Motor neuron (in vitro differentiated cells): ENCODE results near the gene MPDU1. TPM values are rescaled to one million over a fixed set of nuclear protein-coding genes. Genes with fewer than 3 reads are reported as not detected.
"Not testable (repeated sequence)": the region's sequence is repeated elsewhere in the genome, so short reads cannot be mapped to it uniquely, and the experiment has no call there.

ENCODE experiments used
- ATAC-seq, 8 experiments: fragments of 200-7000 bp; cut with Tn5 transposase; replicated peaks in 6 of 8; 2 replicates each; pipeline ENCODE4 v1.8.0; 2021; ENCODE audit warnings: mild to moderate bottlenecking in 8 of 8, moderate library complexity in 8 of 8
- H3K27ac ChIP-seq, 2 donors: fragments of 250-450 bp; sonication (Bioruptor Pico); 2 replicates each; pipeline ENCODE4 v1.9.0; 2021; ENCODE audit warnings: antibody characterized with exemption in 2 of 2, mild to moderate bottlenecking in 2 of 2, moderate library complexity in 1 of 2
- H3K4me1 ChIP-seq, 2 donors: fragments of 250-450 bp; sonication (Bioruptor Pico); replicated peaks in 1 of 2; 2 replicates each; pipeline ENCODE4 v1.6.1; 2021; ENCODE audit warnings: antibody characterized with exemption in 2 of 2, mild to moderate bottlenecking in 2 of 2, moderate library complexity in 1 of 2
- H3K4me3 ChIP-seq, 5 donors: fragments of 250-450 bp; sonication (Bioruptor Pico); 2 replicates each; pipeline ENCODE4 v1.9.0; 2021; ENCODE audit warnings: antibody characterized with exemption in 5 of 5, mild to moderate bottlenecking in 5 of 5, moderate library complexity in 4 of 5
- WGBS, 10 experiments: fragments of 450-650 bp; shearing (Covaris generic); methylation state at CpG; one replicate each; pipeline ENCODE4 v1.0.0; 2022; 5-methylcytosine and 5-hydroxymethylcytosine counted together
- in situ Hi-C, 9 experiments: fragments of 400-800 bp; cut with MboI; loops; one replicate each; pipeline ENCODE4 v1.15.0; 2021; ENCODE audit warnings: low sequenced_read_pairs in 9 of 9, low pct_unique_long_range_greater_than_20kb in 2 of 9; ENCODE audit not compliant: unreplicated experiment in 9 of 9
- total RNA-seq, 8 experiments: library from RNA; unstranded; fragments of 300-600 nt; gene quantifications; 2 replicates each; pipeline versions ENCODE4 v1.2.3 to v1.2.4, GENCODE V29; 2022

The MPDU1 gene
- total RNA-seq, 8 experiments from 2014 or later: 36.6 to 109 (median 71.4) TPM

- peak within 1 kb of the TSS in 1 of 2 donors; percentile 47 for H3K27ac ChIP-seq
- ATAC-seq: peak in 4 of 8 experiments; percentile 3 to 9 (median 5)
- H3K4me1 ChIP-seq: peaks cover 5 to 6% of the 10 kb centered on the region in 2 donors
- in situ Hi-C loops: no loop called here
- peak within 1 kb of the TSS; percentile 5 to 33 (median 21) for H3K4me3 ChIP-seq
- 0 to 100% (median 60%) methylated on average over 1 to 7 of the region's 24 CpGs; no CpG with 5 or more reads in 4 of the 10 experiments for WGBS, 10 experiments
Measured at GRCh38 chr17:7589891-7590691, 6.4 kb downstream of the MPDU1 start, which contains the start of gene SOX15. Gene SOX15 (minus strand): TSS chr17:7590094. CDS start chr17:7589676, 418 bp downstream.

DNA sequence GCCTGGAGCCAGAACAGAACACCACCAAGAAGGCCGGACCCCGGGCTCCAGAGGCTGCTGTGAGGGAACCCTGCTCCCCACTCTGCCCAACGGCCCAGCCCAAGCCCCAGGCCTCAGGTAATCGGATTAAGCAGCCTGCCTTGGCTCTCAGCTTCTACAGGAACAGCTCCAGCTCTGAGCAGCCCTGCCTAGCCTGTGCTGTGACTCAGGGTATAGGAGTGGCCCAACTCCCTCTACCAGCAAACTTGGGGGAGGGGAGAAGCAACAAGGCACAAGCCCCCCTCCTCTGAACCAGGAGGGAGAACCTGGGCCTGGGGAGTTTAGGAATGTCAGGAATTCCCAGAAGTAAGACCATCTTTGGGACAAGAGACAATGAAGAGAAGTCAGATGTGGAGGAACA lies 7.1 kb downstream of the MPDU1 start:
- no peak overlapping the region for H3K27ac ChIP-seq
- no peak overlapping the region for H3K4me3 ChIP-seq
- in situ Hi-C loops: no loop called here
- WGBS, 10 experiments: 20 to 80% (median 56%) methylated on average over 1 to 2 of the region's 4 CpGs; no CpG with 5 or more reads in 7 of the 10 experiments
- ATAC-seq: peak in 3 of 8 experiments; percentile 49 to 58 (median 56)
- H3K4me1 ChIP-seq: peaks cover 4 to 6% of the 10 kb centered on the region in 2 donors

DNA sequence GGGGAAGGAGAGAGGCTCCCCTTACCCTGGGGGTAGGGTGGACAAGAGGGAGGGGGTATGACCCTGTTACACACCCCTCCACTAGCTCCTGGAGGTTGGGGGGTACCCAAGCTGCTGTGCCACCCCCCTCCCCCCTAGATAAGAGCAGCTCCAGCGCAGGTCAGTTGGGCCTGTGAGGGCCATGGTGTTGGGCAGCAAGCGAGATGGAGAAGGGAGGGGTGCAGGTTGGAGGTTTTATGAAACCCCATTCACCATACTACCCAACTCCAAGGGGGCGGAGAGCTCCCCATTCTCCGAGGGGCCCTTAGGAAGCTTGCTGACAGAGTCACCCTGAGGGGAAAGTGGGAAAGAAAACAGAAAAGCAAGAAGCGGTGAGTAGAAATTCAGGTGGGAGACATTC lies 7.9 kb downstream of the MPDU1 start:
- WGBS, 10 experiments: 100% methylated on average over 1 to 3 of the region's 5 CpGs; no CpG with 5 or more reads in 6 of the 10 experiments

DNA sequence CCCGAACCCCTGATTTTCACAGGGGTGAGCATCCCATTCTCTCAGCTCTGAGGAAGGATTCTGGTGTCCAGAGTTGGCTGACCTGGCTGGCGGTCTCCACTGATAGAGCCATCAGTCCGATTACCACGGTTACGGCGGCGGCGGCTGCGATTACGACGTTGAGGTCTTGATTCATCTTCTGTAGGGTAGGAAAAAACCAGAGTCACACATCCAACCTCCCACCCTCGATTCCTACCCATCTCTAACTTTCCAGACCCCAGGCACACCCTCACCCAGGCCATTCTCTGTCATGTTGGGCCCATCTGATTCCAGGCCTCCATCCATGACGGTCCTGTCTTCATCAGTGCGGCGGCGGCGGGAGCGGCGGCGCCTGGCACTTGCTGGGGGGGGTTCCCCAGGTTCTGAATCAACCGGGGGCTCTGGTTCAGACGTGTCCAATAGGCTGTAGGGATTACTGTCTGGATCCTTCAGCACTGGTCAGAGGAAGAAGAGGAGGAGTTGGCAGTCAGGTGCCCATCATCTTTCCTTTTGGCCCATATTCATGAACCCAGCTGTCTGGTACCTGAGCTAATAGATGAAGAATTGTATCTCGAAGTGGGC lies 8.9 kb downstream of the MPDU1 start:
- in situ Hi-C loops: no loop called here
- Histone ChIP-seq H3K4me3 (no peak overlapping the region), H3K4me1 (peaks cover 4 to 6% of the 10 kb centered on the region in 2 donors), H3K27ac (no peak overlapping the region)
- ATAC-seq: no peak
- 82 to 100% (median 95%) methylated on average over 2 to 21 of the region's 23 CpGs; no CpG with 5 or more reads in 5 of the 10 experiments for WGBS, 10 experiments

More for the DNA sequence above, 7.9 kb downstream of the MPDU1 start:
- in situ Hi-C loops: no loop called here
- no peak overlapping the region for H3K4me3 ChIP-seq
- peaks cover 4 to 6% of the 10 kb centered on the region in 2 donors for H3K4me1 ChIP-seq
- H3K27ac ChIP-seq: no peak overlapping the region
- no peak for ATAC-seq

DNA sequence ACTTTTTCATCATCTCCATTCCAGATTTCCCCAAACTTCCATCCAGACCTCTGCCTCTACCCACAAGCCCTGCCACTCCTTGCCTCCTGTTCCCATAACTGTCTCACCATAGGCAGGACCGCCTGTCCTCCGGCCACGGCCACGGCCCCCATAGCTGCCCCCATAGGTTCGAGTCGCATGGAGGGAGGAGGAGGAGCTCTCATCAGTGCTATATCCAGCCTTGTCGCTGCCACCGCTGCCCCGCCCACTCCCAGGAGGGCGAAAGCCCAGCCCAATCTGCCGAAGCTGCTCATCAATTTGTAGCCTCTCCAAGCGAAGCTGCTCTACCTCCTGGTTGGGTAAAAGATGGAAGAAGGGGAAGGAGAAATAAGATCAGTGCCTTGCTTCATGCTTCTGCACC lies 9.6 kb downstream of the MPDU1 start:
- 60 to 100% (median 84%) methylated on average over 1 to 11 of the region's 12 CpGs; no CpG with 5 or more reads in 3 of the 10 experiments for WGBS, 10 experiments
- Histone ChIP-seq H3K27ac (no peak overlapping the region), H3K4me1 (peaks cover 4 to 6% of the 10 kb centered on the region in 2 donors), H3K4me3 (no peak overlapping the region)
- no peak for ATAC-seq
- in situ Hi-C loops: no loop called here

DNA sequence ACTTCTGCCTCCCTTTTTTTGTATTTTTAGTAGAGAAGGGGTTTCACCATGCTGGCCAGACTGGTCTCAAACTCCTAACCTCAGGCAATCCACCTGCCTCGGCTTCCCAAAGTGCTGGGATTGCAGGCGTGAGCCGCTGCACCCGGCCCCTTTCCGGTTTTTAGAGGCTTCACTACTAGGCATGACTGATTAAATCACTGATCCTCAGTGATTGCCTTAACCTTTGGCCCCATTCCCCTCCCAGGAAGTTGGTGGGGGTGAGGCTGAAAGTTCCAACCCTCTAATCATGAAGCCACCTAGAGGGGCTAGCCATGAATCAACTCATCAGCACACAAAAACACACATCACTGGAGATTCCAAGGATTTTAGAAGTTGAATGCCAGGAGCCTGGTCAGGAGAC lies 13.9 kb downstream of the MPDU1 start:
- H3K27ac ChIP-seq, H3K4me1 ChIP-seq, in situ Hi-C loops, H3K4me3 ChIP-seq, ATAC-seq: not testable (repeated sequence)
- WGBS, 10 experiments: 100% methylated on average over 1 of the region's 5 CpGs; no CpG with 5 or more reads in 8 of the 10 experiments

GRCh38 chr17:7606280-7606679 lies 22.6 kb downstream of the MPDU1 start:
- WGBS, 10 experiments: 87 to 100% (median 93%) methylated on average over 1 to 4 of the region's 4 CpGs; no CpG with 5 or more reads in 1 of the 10 experiments
- Histone ChIP-seq H3K4me3 (no peak overlapping the region), H3K27ac (no peak overlapping the region), H3K4me1 (no peaks in the 10 kb centered on the region)
- ATAC-seq: no peak
- in situ Hi-C loops: no loop called here

GRCh38 chr17:7610641-7611040 lies 27.0 kb downstream of the MPDU1 start:
- ATAC-seq: no peak
- Histone ChIP-seq H3K4me3 (no peak overlapping the region), H3K27ac (no peak overlapping the region), H3K4me1 (peaks cover 15 to 22% of the 10 kb centered on the region in 2 donors)
- in situ Hi-C loops: no loop called here
- 90 to 100% (median 100%) methylated on average over 1 to 2 of the region's 2 CpGs; no CpG with 5 or more reads in 4 of the 10 experiments for WGBS, 10 experiments

DNA sequence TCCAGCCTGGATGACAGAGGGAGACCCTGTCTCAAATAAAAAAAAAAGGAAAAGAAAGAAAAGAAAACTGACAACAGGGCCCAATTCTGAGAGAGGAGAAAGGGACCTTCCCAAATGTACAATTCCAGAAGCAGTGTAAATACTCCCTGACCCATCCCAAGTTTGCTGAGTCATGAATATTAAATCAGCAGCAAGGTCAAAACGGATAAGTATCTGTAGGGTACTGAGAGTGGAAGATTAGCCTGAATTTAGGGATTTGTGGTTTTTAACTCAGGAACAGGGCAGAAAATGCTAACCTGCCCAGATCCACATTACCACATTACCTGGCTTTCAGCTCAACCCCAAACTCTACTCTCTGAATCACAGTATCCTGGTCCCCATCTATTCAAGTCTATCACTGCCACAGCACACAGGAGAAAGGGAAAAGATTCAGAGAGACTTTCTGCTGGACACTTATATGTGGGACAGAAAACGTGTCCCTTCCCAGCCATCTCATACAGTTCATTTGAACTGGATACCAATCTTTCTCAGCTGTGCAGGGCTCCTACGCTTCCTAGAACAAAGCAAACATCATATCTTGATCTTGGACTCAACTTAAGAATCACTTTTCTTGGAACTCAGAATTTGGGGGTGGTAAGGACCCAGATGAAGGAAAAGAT lies 28.1 kb downstream of the MPDU1 start:
- H3K4me1 ChIP-seq: peaks cover 15 to 22% of the 10 kb centered on the region in 2 donors
- H3K4me3 ChIP-seq: no peak overlapping the region
- no peak for ATAC-seq
- 0 to 100% (median 87%) methylated on average over 1 to 3 of the region's 3 CpGs for WGBS, 10 experiments
- in situ Hi-C loops: no loop called here
- no peak overlapping the region for H3K27ac ChIP-seq

DNA sequence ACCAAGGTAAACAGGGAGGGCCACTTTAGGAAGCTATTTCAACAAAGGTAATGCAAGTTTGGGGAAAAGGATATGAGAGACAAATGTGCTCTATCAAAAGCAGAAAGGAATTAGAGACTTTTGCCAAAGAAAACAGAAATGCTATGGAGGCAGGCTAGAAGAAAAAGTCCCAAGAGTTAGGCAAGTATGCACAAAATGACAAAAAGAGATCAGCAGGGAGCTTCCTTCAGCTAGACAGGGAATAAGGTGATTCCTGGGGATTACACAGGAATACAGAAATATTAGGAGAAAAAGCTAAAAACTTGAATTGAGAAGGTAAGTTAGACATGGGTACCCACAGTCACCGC lies 28.6 kb downstream of the MPDU1 start:
- ATAC-seq: no peak
- in situ Hi-C loops: no loop called here
- no peak overlapping the region for H3K27ac ChIP-seq
- H3K4me3 ChIP-seq: peak overlapping the region in 1 of 5 donors; percentile 2
- 75 to 100% (median 100%) methylated on average over 1 of the region's 1 CpG; no CpG with 5 or more reads in 1 of the 10 experiments for WGBS, 10 experiments
- peaks cover 15 to 22% of the 10 kb centered on the region in 2 donors for H3K4me1 ChIP-seq

GRCh38 chr17:7613769-7614424 lies 30.2 kb downstream of the MPDU1 start:
- Histone ChIP-seq H3K4me3 (peak overlapping the region; percentile 59 to 93 (median 69)), H3K4me1 (peaks cover 15 to 22% of the 10 kb centered on the region in 2 donors), H3K27ac (peak overlapping the region; percentile 91 to 94)
- in situ Hi-C loops: no loop called here
- ATAC-seq: no peak
- 0 to 29% (median 11%) methylated on average over 1 to 14 of the region's 20 CpGs for WGBS, 10 experiments

GRCh38 chr17:7614425-7615264 lies 31.0 kb downstream of the MPDU1 start, which contains the start of gene FXR2:
Gene FXR2 (minus strand): TSS chr17:7614897. CDS start chr17:7614532, 365 bp downstream.
- in situ Hi-C loops: no loop called here
- WGBS, 10 experiments: 0% methylated on average over 1 to 4 of the region's 93 CpGs; no CpG with 5 or more reads in 5 of the 10 experiments
- ATAC-seq: peak; percentile 84 to 93 (median 90)

More at GRCh38 chr17:7614425-7615264, 31.0 kb downstream of the MPDU1 start, which contains the start of gene FXR2:
- Histone ChIP-seq H3K27ac (peak within 1 kb of the TSS; percentile 91 to 94), H3K4me1 (peaks cover 15 to 22% of the 10 kb centered on the region in 2 donors), H3K4me3 (peak within 1 kb of the TSS; percentile 59 to 93 (median 69))
